Measurements from ENCODE around the gene TBC1D22A. TPM values are rescaled to one million over a fixed set of nuclear protein-coding genes. Genes with fewer than 3 reads are reported as not detected.

Gene TBC1D22A
- total and polyA plus RNA-seq, 10 of the 15 experiments (the other 5 are each of a cell fraction or from before 2014, with no cell fraction given): 0.63 to 44.7 (median 27.4) TPM

GRCh38 chr22:47133061-47133969, 370.9 kb downstream of the TBC1D22A start:
- intact Hi-C loops (cut with micrococcal nuclease; ENCODE audit: unreplicated experiment) (no loop called here), in situ Hi-C loops (cut with MboI) (no loop called here)
- ChIA-PET SMC1A (ENCODE audit: uncharacterized antibody, unreplicated experiment) (no interaction called here), RAD21 (ENCODE audit: unreplicated experiment) (no interaction called here), CTCF (no interaction called here), POLR2A (no interaction called here)
- FAIRE-seq (no peak), DNase-seq (ENCODE audit: low read depth, low spot score) (no peak), ATAC-seq (no peak)
- H2AFZ ChIP-seq (ENCODE audit: control insufficient read depth, low read depth, low read length): no peak overlapping the region
- WGBS (ENCODE audit: insufficient coverage, insufficient replicate concordance, low lambda C conversion rate, missing lambda C conversion rate): 95% methylated on average over 25 of the region's 25 CpGs
- H4K20me1 ChIP-seq (ENCODE audit: control insufficient read depth, insufficient read depth): peaks cover 3% of the 10 kb centered on the region; the same call in 1 of the 2 replicates
- H3K4me1 ChIP-seq (ENCODE audit: control insufficient read depth, insufficient read depth, low read length): no peaks in the 10 kb centered on the region
- H3K36me3 ChIP-seq (ENCODE audit: control insufficient read depth in 2 of 2, insufficient read depth in 2 of 2, low read length in 1 of 2): peaks cover 0 to 1% of the 10 kb centered on the region in 2 experiments; a peak in 2 of 4 replicates
- H3K9me3 ChIP-seq (replicated peaks; ENCODE audit: control insufficient read depth, insufficient read depth, low read length): no peaks in the 10 kb centered on the region
- H3K4me2 ChIP-seq (ENCODE audit: control insufficient read depth, insufficient read depth): no peak overlapping the region
- TF ChIP-seq MYC (IDR thresholded peaks at IDR 0.05; ENCODE audit: insufficient read depth, insufficient read length, insufficient replicate concordance, low read length, severe bottlenecking): no peak
- no peak for TF ChIP-seq TARDBP (IDR thresholded peaks at IDR 0.05; ENCODE audit: borderline replicate concordance)
- H3K27me3 ChIP-seq (replicated peaks in 1 of 2; ENCODE audit: control insufficient read depth in 2 of 2, insufficient read depth in 2 of 2, low read length in 1 of 2): no peaks in the 10 kb centered on the region
- BruUV-seq (replicated peaks): no TSS peak
- no peak overlapping the region for H3K27ac ChIP-seq (ENCODE audit: control insufficient read depth, insufficient read depth)
- H3K9ac ChIP-seq (ENCODE audit: control insufficient read depth, insufficient read depth, low read length): no peak overlapping the region
- no peak overlapping the region for H3K4me3 ChIP-seq
- H3K79me2 ChIP-seq (ENCODE audit: control insufficient read depth, insufficient read depth, low read length): no peaks in the 10 kb centered on the region

- ATAC-seq: no peak
- BruUV-seq (replicated peaks): TSS peak; percentile 36
Measured at GRCh38 chr22:47134222-47134621, 371.8 kb downstream of the TBC1D22A start.

More at GRCh38 chr22:47134222-47134621, 371.8 kb downstream of the TBC1D22A start:
- TF ChIP-seq FOS (IDR thresholded peaks at IDR 0.05; ENCODE audit: borderline replicate concordance, extremely low read depth, insufficient read length) (no peak), RUNX3 (IDR thresholded peaks at IDR 0.05; ENCODE audit: low read length) (no peak), ETV6 (conservative IDR thresholded peaks at IDR 0.05 in 1 of 2, IDR thresholded peaks at IDR 0.05 in 1 of 2; ENCODE audit: borderline replicate concordance in 1 of 2, low read depth in 1 of 2) (no peak), PKNOX1 (IDR thresholded peaks at IDR 0.05) (no peak)
- FAIRE-seq (no peak), DNase-seq (ENCODE audit: low read depth, low spot score) (no peak)
- Histone ChIP-seq H3K4me2 (ENCODE audit: control insufficient read depth, insufficient read depth) (no peak overlapping the region), H3K4me3 (no peak overlapping the region), H2AFZ (ENCODE audit: control insufficient read depth, low read depth, low read length) (no peak overlapping the region), H4K20me1 (ENCODE audit: control insufficient read depth, insufficient read depth) (peaks cover 3% of the 10 kb centered on the region; the same call in 1 of the 2 replicates), H3K4me1 (ENCODE audit: control insufficient read depth, insufficient read depth, low read length) (no peaks in the 10 kb centered on the region), H3K79me2 (ENCODE audit: control insufficient read depth, insufficient read depth, low read length) (no peaks in the 10 kb centered on the region), H3K9ac (ENCODE audit: control insufficient read depth, insufficient read depth, low read length) (no peak overlapping the region), H3K27me3 (replicated peaks in 1 of 2; ENCODE audit: control insufficient read depth in 2 of 2, insufficient read depth in 2 of 2, low read length in 1 of 2) (no peaks in the 10 kb centered on the region), H3K27ac (ENCODE audit: control insufficient read depth, insufficient read depth) (no peak overlapping the region), H3K9me3 (replicated peaks; ENCODE audit: control insufficient read depth, insufficient read depth, low read length) (no peaks in the 10 kb centered on the region), H3K36me3 (ENCODE audit: control insufficient read depth in 2 of 2, insufficient read depth in 2 of 2, low read length in 1 of 2) (peaks cover 0 to 1% of the 10 kb centered on the region in 2 experiments; a peak in 2 of 4 replicates)
- ChIA-PET RAD21 (ENCODE audit: unreplicated experiment) (no interaction called here), CTCF (no interaction called here), SMC1A (ENCODE audit: uncharacterized antibody, unreplicated experiment) (no interaction called here), POLR2A (no interaction called here)
- 91% methylated on average over 10 of the region's 10 CpGs for WGBS (ENCODE audit: insufficient coverage, insufficient replicate concordance, low lambda C conversion rate, missing lambda C conversion rate)
- intact Hi-C loops (cut with micrococcal nuclease; ENCODE audit: unreplicated experiment): no loop called here
- in situ Hi-C loops (cut with MboI): no loop called here

Measured in GM12878 (cell line).